Renal pelvis (tissue), 4 donors: ENCODE results near the gene ABCA4. TPM values are rescaled to one million over a fixed set of nuclear protein-coding genes. Genes with fewer than 3 reads are reported as not detected.

ENCODE experiments used
- DNase-seq: peaks from one replicate; pipeline ENCODE4 v3.0.0-alpha.2; 2013
- polyA plus RNA-seq, 3 donors: library from polyadenylated mRNA; unstranded; fragments of 120-200 nt; gene quantifications; one replicate each; pipeline ENCODE4 v1.2.1, GENCODE V29; 2013; ENCODE audit not compliant: insufficient read length in 3 of 3

ABCA4 gene
- polyA plus RNA-seq, 3 donors: 6.3 to 15.4 (median 10.0) TPM

GRCh38 chr1:94104776-94105580, 16.0 kb downstream of the ABCA4 start:
- no peak for DNase-seq

DNA sequence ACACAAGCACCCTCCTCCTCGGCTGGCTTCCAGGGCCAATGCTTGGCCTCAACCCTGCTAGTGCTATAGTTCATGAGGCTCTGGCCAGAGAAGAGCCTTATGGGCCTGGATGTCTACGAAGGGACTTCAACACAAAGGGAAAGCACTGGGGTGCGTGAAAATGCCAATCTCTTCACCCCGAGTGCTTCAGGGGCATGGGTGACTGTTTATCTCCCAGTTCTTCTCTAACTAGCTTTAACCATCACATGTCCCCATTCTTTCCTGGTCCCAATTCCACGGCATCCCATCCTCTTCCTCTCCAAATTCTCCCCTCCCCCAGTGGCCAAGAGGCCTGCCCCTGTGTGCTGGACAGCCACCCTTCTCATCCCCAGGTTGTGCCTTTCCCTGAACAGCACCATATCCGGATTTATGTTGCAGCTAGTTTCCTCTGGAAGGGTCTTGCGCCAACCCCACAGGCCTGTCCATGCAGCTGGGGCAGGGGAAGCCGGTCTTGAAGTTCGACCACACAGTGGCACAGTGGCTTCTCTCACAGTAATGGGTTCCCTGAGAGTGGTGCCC, 16.7 kb downstream of the ABCA4 start:
- no peak for DNase-seq

DNA sequence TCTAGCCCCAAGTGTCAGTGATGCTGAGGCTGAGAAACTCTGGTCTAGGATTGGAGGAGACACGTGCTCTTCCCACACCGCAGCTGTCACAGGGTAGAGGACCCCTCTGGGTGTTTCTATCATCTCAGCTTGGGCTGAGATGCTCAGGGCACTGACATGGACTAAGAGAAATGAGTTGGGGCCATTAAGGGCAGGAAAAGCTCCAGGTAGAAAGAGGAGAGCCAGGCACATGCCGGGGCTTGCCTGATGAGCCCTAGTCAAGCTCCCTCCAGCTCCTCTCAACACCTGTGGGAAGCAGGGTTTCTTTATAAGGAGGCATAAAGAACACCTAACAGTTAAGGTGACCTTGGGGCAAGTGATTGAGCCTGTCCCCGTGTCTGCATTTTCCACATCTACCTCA, 17.3 kb downstream of the ABCA4 start:
- DNase-seq: no peak

DNA sequence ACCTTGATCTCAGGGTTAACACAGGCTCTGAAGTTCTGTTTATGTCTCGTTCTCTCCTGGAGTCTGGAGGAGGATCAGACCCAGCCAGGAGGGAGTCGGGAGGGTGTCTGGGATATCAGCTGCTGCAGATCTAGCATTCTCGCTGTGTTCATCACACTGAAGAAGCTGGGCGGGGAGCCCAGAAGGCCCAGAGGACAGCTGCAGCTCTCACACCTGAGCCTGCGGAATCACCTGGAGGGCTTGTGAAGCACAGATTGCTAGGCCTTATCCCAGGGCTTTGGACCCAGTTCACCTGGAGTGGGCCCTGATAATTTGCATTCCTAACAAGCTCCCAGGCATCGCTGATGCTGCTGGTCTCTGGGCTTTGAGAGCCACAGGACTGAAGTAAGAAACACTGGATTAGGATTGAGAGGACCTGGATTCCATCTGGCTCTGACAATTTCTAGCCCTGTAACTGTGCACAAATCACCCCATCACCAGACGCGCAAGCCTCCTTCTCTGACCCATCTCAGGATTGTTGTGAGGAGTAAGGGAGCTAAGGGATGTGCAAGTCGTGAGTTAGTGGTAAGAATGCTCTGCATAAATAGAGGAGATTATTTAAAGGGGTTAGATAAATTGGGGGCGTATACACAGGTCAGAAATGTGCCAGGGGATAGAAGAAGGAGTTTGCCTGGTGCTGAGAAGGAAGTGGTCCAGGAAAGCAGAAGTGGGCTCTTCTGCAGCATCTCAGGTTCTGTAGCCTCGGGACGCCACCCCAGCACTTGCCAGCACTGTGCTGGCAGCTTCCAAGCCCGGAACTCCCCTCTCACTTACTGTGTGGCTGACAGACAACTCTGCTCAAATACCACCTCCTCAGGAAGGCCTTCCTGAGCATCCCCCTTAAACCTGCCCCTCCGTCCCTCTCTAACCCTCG, 19.1 kb downstream of the ABCA4 start:
- DNase-seq: no peak

DNA sequence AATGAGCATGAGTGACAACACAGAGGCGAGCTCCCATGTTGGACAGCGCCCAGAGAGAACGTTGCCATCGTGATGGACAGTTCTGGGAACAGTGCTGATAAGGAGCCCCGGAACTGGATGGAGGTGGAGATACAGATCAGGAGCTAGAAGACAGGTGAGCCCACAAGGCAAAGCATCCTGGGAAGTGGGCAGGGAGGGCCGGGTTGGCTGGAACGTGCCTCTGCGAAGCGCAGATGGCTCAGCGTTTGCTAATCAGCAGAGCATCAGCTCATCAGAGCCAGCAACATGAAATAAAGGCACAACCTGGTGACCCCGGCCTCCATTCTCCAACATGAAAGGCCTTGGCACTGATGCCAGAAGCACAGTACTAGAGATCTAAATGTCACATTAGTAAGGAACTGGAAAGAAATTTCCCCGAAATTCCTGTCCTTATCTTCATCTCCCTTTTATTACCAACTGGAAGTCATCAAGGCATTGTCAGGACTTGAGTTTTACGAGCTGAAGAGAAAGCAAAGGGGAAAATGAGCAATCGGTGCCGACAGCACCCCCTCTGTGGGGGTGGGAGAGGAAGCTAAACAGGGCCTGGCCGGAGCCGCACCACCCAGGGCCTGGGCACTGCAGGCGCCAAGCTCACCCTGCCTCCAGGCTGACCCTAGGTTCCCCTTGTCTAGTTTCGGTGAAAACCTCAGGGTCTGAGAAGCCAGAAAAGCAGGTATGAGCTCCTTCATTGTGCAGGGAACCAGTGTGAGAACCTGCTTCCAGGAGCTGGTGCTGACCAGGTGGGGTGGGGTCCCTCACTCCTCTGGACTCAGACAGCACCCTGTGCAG, 19.9 kb downstream of the ABCA4 start:
- DNase-seq: peak; percentile 70

GRCh38 chr1:94100129-94100784, 20.7 kb downstream of the ABCA4 start:
- no peak for DNase-seq

GRCh38 chr1:94099303-94099702, 21.6 kb downstream of the ABCA4 start:
- DNase-seq: no peak

DNA sequence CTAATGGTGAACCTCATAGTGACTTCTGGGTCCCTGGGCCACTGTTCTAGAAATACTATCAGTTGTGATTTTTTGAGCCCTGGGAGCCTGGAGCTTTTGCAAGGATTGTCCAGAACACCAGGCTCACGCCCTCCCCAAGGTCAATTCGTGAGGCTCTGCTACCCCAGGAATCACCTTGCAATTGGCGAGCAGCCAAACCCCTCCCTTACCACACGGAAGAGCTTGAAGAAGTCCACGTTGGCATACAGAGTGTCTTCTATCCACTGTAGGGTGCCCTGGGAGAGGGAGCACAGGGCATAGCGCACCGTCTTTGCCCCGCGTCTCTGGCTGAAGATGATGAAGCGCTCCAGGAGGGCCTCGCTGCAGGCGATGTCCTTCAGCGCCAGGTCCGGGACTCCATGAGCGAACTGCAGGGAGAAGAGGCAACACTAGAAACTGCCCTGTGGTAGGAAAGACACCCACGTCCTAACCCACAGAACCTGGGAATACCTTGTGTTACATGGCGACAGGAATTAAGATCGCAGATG, 22.3 kb downstream of the ABCA4 start:
- no peak for DNase-seq

DNA sequence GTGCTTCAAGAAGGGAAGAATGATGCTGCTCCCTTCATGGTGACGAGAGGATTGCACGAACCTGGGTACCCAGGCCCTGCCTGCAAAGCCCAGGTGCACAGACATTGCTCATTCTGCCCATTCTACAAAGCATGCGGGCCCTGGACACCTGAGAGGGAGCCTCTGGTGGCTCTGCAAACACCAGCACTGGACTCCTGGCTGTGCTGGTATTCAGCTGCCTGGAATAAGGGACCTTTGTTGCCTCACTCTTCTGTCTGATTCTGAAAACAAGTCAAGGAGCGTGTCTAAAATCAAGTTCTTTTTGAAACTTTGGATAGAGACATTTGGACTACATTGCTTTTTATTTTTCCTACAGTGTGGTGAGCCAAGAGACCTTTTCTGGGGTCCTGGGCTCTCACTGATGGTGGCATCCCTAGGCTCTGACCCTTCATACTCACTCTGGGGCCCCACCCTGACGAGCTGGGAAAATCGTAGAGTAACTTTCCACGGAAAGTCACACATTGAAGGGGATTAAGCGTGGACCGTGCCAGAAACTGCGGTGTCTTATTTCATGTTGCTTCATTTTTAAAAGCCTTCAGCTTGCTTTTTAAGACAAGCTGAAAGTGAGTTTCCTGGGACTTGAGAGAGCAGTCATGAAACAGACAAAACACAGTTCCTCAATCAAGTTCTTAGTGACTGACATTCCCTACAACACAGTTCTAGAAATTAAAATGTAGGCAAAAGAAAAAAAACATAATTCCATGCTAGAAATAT, 24.0 kb downstream of the ABCA4 start:
- no peak for DNase-seq

DNA sequence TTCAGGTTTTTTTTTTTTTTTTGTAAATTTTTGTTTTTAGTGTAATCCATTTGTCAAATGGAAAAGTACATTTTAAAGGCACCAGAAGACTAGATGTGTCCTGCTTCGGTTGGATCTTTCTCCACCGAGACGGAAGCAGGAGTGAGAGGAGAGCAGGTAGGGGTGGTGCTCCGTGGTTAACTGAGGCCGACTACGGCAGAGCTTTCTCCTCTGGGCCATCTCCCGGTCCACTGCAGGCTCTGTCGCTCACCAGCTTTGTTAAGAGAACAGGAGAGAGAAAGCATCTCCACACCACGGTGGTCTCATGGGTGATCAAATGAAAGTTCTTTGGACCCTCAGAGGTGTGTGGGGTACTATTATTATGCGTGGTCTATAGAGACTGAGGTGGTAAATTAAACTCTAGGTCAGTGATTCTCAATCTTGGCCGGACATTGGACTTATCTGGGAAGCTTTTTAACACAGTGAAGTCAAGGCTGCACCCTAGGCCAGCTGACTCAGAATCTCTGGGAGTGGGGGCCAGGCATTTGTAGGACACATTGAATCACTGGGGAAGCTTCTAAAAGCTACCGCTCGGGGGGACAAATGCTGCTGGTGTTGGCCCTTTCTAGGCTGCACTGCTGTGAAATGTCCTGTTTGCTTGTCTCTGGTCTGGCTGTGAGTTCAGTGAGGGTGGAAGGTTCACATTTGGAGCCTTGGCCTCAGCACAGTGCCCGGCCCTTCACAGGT, 25.0 kb downstream of the ABCA4 start:
- no peak for DNase-seq

DNA sequence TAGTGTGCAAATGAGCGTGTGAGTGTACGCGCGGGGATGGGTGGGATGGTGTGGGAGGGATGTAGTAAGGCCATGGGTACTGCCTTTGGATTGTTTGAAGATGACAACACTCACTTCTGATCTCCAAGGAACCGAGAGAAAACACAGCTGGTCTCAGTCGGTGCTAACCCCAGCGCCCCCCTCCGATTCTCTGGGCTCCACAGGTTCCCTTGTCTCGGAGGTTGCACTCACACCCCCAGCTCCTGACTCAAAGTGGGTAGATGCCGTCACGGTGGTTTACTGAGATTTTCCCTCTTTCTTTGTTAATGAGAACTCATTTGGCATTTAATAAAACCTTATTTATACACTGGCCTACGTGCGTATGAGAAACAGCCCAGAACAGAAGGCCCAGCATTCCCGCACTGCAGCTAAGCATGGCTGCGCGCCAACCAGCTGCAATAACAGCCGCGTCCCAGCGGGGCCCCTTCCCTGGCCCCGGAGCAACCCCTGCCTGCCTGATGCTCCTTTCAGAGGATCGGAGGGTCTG, 25.8 kb downstream of the ABCA4 start:
- peak; percentile 78 for DNase-seq

GRCh38 chr1:94094469-94095111, 26.4 kb downstream of the ABCA4 start:
- peak; percentile 61 for DNase-seq

DNA sequence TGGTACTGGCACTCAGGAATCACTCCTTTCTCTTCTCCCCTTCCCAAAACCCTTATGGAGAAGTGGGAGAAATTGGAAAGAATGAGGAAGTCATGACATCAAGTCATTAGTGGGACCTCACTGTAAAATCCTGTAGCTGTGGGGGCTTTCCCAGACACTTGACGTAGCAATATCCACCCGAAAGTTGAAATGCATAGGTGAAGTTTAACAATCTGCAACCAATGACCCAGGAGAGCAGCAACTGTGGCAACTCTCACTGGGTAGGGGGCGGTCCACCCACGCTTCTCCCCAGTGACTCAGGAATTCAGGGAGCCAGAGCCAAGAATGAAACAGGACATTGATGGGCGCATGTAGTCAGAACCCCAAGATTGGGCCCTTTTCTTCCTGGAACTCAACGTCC, 27.0 kb downstream of the ABCA4 start:
- no peak for DNase-seq

DNA sequence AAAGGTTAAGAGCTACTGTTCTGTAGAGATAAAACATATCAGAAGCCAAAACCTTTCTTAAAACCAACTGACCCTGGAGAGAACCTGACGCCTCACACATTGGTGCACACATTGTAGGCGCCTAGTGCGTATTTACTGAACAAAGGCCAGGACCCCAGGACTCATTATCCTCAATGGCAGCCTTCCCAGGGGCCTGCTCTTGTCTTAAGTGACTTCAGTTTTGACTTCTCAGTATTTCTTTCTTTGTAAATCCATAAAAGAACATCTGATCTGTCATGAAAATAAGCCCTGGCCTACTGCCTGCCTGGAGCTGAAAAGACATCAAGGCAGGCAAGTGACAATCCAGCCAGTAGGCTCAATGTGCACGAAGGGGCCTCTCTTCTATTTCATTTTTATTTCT, 27.6 kb downstream of the ABCA4 start:
- no peak for DNase-seq

GRCh38 chr1:94092210-94092613, 28.7 kb downstream of the ABCA4 start:
- DNase-seq: peak; percentile 77

GRCh38 chr1:94090761-94091160, 30.2 kb downstream of the ABCA4 start:
- no peak for DNase-seq

GRCh38 chr1:94087193-94087592, 33.8 kb downstream of the ABCA4 start:
- no peak for DNase-seq

GRCh38 chr1:94084547-94084946, 36.4 kb downstream of the ABCA4 start:
- DNase-seq: no peak

- no peak for DNase-seq
Measured at GRCh38 chr1:94084085-94084484, 36.9 kb downstream of the ABCA4 start.
